ENCODE data around the gene IFRD2. TPM values are rescaled to one million over a fixed set of nuclear protein-coding genes. Genes with fewer than 3 reads are reported as not detected.

The IFRD2 gene
- total and polyA plus RNA-seq, 2 of the 13 experiments (the other 11 are each of a cell fraction or from before 2014, with no cell fraction given), result 32.8 to 96.1 TPM

DNA sequence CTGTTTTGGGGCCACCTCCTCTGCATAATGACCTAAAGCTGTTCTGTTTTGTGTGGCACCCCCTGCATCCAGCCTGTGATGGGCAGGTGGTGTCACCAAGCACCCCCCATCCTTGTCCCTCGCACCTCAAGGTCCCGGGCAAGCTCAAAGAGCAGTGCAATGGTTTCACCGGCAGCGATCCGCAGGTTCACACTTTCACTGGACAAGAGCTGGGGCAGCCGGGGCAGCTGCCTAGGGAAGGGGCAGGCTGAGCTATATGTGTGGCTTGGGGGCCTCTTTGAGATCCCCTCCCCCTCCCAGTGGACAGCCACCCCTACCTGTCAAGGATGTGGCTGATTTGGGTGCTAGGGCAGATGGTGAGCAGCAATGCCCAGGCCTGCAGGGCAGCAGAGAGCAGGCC, 3.1 kb downstream of the IFRD2 start:
- Histone ChIP-seq H3K9ac (ENCODE audit: insufficient read depth, low read depth, low read length) (no peak overlapping the region), H3K4me2 (ENCODE audit: low read depth, low read length) (no peak overlapping the region), H3K27me3 (ENCODE audit: control insufficient read depth in 1 of 2, insufficient read depth in 2 of 2, low read length in 2 of 2) (no peaks in the 10 kb centered on the region), H2AFZ (ENCODE audit: low read length) (no peak overlapping the region), H3K9me3 (ENCODE audit: low read length) (no peaks in the 10 kb centered on the region), H3K36me3 (replicated peaks in 1 of 2; ENCODE audit: control insufficient read depth in 1 of 2, insufficient read depth in 2 of 2, low read length in 2 of 2) (peaks cover 22 to 40% of the 10 kb centered on the region in 2 experiments), H3K79me2 (ENCODE audit: insufficient read depth, low read length) (peaks cover 15% of the 10 kb centered on the region), H4K20me1 (ENCODE audit: insufficient read depth, low read length) (no peaks in the 10 kb centered on the region), H3K4me1 (ENCODE audit: insufficient read depth, low read length) (peaks cover 28% of the 10 kb centered on the region), H3K4me3 (replicated peaks in 1 of 3; ENCODE audit: insufficient read depth in 1 of 3, low read depth in 2 of 3, low read length in 3 of 3) (no peak overlapping the region), H3K27ac (ENCODE audit: extremely low read length, insufficient read depth, low read length) (no peak overlapping the region)
- WGBS (ENCODE audit: low lambda C conversion rate), result 96% methylated on average over 6 of the region's 6 CpGs
- ChIA-PET POLR2A (interaction anchor here (0.8 kb wide), 1 partner anchor 10 kb away, joined by 3 read pairs; the partner anchor contains the start of genes HYAL3 and NAA80), CTCF (ENCODE audit: low intra/inter-chr PET ratio, low total read pairs) (no interaction called here)
- no TSS peak for BruUV-seq (replicated peaks)
- intact Hi-C loops (cut with micrococcal nuclease; ENCODE audit: unreplicated experiment) (no loop called here), in situ Hi-C loops (cut with HindIII; ENCODE audit: extremely low pct_ligation_motif_present, low pct_unique_long_range_greater_than_20kb) (no loop called here)
- no peak for TF ChIP-seq ZNF383 (CRISPR knock-in tag; IDR thresholded peaks at IDR 0.05; ENCODE audit: borderline replicate concordance)
- no peak for TF ChIP-seq ZNF17 (CRISPR knock-in tag; IDR thresholded peaks at IDR 0.05)
- no peak for TF ChIP-seq ATF7-NPFF (CRISPR knock-in tag; IDR thresholded peaks at IDR 0.05; ENCODE audit: low read depth)
- TF ChIP-seq PBX3 (CRISPR knock-in tag; IDR thresholded peaks at IDR 0.05; ENCODE audit: borderline replicate concordance), result no peak
- TF ChIP-seq BATF2 (CRISPR knock-in tag; IDR thresholded peaks at IDR 0.05), result no peak
- no peak for TF ChIP-seq ZNF33B (CRISPR knock-in tag; IDR thresholded peaks at IDR 0.05)
- no peak for TF ChIP-seq HDAC1 (CRISPR knock-in tag; IDR thresholded peaks at IDR 0.05)
- TF ChIP-seq, protein P1, sequence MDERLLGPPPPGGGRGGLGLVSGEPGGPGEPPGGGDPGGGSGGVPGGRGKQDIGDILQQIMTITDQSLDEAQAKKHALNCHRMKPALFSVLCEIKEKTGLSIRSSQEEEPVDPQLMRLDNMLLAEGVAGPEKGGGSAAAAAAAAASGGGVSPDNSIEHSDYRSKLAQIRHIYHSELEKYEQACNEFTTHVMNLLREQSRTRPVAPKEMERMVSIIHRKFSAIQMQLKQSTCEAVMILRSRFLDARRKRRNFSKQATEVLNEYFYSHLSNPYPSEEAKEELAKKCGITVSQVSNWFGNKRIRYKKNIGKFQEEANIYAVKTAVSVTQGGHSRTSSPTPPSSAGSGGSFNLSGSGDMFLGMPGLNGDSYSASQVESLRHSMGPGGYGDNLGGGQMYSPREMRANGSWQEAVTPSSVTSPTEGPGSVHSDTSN (CRISPR knock-in tag; IDR thresholded peaks at IDR 0.05), result no peak
- TF ChIP-seq ZSCAN25 (CRISPR knock-in tag; IDR thresholded peaks at IDR 0.05), result no peak
- TF ChIP-seq, protein P2, sequence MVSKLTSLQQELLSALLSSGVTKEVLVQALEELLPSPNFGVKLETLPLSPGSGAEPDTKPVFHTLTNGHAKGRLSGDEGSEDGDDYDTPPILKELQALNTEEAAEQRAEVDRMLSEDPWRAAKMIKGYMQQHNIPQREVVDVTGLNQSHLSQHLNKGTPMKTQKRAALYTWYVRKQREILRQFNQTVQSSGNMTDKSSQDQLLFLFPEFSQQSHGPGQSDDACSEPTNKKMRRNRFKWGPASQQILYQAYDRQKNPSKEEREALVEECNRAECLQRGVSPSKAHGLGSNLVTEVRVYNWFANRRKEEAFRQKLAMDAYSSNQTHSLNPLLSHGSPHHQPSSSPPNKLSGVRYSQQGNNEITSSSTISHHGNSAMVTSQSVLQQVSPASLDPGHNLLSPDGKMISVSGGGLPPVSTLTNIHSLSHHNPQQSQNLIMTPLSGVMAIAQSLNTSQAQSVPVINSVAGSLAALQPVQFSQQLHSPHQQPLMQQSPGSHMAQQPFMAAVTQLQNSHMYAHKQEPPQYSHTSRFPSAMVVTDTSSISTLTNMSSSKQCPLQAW (CRISPR knock-in tag; IDR thresholded peaks at IDR 0.05), result no peak
- no peak for TF ChIP-seq ZNF576 (CRISPR knock-in tag; IDR thresholded peaks at IDR 0.05)
- TF ChIP-seq MEIS2 (CRISPR knock-in tag; IDR thresholded peaks at IDR 0.05), result no peak
- TF ChIP-seq ZFYVE20 (CRISPR knock-in tag; IDR thresholded peaks at IDR 0.05; ENCODE audit: borderline replicate concordance, low read depth), result no peak
- TF ChIP-seq NFIC (IDR thresholded peaks at IDR 0.05; ENCODE audit: low read length), result no peak
- FAIRE-seq (no peak), ATAC-seq (no peak), DNase-seq (ENCODE audit: low spot score) (no peak)

All from HepG2 (cell line).